HL-60 (cell line): ENCODE data around the gene PCCA.

Source experiments
- DNase-seq, 2 experiments: peaks; one replicate each; pipeline ENCODE4 v3.0.0-alpha.2; 2010 to 2020; ENCODE audit warnings: low read depth in 1 of 2, low spot score in 1 of 2
- H3K27ac ChIP-seq: fragments of 250-450 bp; sonication (Bioruptor Pico); replicated peaks from 2 replicates; pipeline ENCODE4 v1.5.1; 2020; ENCODE audit warnings: mild to moderate bottlenecking, moderate library complexity
- H3K27me3 ChIP-seq: fragments of 250-450 bp; sonication (Bioruptor Pico); 2 replicates; pipeline ENCODE4 v1.5.1; 2021; ENCODE audit warnings: mild to moderate bottlenecking, moderate library complexity; ENCODE audit not compliant: insufficient read depth, poor library complexity, severe bottlenecking
- H3K4me3 ChIP-seq: replicated peaks from 2 replicates; pipeline ENCODE4 v1.5.1; 2011; ENCODE audit warnings: mild to moderate bottlenecking, control low read depth, low read length; ENCODE audit not compliant: insufficient read depth
- GABPA ChIP-seq: IDR thresholded peaks from 2 replicates; pipeline ENCODE4 v1.6.1; 2012; ENCODE audit warnings: low read depth
- POLR2AphosphoS5 ChIP-seq: IDR thresholded peaks from 2 replicates; pipeline ENCODE4 v1.6.1; 2012; ENCODE audit warnings: low read depth
- SPI1 ChIP-seq: IDR thresholded peaks from 2 replicates; pipeline ENCODE4 v1.6.1; 2012; ENCODE audit warnings: low read depth, mild to moderate bottlenecking, borderline replicate concordance
- TF ChIP-seq, protein P1 (sequence below): IDR thresholded peaks from 2 replicates; pipeline ENCODE4 v1.6.1; 2012; ENCODE audit warnings: low read depth; ENCODE audit not compliant: insufficient replicate concordance
- TF ChIP-seq, protein P2 (sequence below): IDR thresholded peaks from one replicate; pipeline ENCODE4 v1.5.1; 2011; ENCODE audit warnings: low read length, control low read depth, inconsistent platforms; ENCODE audit not compliant: insufficient read depth

Gene PCCA

DNA sequence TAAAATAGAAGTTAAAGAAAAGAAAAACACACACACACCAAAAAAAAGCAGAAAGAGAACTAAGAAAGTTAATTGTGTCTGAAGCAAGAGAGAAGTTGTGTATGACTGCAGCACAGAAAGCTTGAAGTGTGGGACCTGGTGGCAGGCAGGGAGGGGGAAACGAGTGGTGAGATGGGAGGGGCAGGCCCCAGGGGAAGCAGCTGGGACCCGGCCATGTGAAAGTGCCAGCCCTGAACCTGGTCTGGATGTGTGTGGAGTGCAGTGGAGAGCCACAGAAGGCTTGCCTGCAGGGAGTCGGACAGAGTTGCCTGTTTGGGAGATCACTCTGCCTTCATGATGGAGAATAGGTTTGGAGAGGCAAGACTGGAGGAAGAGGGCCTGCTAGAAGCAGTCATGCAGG lies 300.7 kb downstream of the PCCA start:
- Histone ChIP-seq H3K4me3 (no peak overlapping the region), H3K27ac (no peak overlapping the region), H3K27me3 (peaks cover 3% of the 10 kb centered on the region)
- DNase-seq: no peak
- TF ChIP-seq, protein P1, sequence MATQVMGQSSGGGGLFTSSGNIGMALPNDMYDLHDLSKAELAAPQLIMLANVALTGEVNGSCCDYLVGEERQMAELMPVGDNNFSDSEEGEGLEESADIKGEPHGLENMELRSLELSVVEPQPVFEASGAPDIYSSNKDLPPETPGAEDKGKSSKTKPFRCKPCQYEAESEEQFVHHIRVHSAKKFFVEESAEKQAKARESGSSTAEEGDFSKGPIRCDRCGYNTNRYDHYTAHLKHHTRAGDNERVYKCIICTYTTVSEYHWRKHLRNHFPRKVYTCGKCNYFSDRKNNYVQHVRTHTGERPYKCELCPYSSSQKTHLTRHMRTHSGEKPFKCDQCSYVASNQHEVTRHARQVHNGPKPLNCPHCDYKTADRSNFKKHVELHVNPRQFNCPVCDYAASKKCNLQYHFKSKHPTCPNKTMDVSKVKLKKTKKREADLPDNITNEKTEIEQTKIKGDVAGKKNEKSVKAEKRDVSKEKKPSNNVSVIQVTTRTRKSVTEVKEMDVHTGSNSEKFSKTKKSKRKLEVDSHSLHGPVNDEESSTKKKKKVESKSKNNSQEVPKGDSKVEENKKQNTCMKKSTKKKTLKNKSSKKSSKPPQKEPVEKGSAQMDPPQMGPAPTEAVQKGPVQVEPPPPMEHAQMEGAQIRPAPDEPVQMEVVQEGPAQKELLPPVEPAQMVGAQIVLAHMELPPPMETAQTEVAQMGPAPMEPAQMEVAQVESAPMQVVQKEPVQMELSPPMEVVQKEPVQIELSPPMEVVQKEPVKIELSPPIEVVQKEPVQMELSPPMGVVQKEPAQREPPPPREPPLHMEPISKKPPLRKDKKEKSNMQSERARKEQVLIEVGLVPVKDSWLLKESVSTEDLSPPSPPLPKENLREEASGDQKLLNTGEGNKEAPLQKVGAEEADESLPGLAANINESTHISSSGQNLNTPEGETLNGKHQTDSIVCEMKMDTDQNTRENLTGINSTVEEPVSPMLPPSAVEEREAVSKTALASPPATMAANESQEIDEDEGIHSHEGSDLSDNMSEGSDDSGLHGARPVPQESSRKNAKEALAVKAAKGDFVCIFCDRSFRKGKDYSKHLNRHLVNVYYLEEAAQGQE: no peak
- TF ChIP-seq POLR2AphosphoS5 (no peak), SPI1 (no peak), GABPA (no peak)
- TF ChIP-seq, protein P2, sequence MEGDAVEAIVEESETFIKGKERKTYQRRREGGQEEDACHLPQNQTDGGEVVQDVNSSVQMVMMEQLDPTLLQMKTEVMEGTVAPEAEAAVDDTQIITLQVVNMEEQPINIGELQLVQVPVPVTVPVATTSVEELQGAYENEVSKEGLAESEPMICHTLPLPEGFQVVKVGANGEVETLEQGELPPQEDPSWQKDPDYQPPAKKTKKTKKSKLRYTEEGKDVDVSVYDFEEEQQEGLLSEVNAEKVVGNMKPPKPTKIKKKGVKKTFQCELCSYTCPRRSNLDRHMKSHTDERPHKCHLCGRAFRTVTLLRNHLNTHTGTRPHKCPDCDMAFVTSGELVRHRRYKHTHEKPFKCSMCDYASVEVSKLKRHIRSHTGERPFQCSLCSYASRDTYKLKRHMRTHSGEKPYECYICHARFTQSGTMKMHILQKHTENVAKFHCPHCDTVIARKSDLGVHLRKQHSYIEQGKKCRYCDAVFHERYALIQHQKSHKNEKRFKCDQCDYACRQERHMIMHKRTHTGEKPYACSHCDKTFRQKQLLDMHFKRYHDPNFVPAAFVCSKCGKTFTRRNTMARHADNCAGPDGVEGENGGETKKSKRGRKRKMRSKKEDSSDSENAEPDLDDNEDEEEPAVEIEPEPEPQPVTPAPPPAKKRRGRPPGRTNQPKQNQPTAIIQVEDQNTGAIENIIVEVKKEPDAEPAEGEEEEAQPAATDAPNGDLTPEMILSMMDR: no peak

DNA sequence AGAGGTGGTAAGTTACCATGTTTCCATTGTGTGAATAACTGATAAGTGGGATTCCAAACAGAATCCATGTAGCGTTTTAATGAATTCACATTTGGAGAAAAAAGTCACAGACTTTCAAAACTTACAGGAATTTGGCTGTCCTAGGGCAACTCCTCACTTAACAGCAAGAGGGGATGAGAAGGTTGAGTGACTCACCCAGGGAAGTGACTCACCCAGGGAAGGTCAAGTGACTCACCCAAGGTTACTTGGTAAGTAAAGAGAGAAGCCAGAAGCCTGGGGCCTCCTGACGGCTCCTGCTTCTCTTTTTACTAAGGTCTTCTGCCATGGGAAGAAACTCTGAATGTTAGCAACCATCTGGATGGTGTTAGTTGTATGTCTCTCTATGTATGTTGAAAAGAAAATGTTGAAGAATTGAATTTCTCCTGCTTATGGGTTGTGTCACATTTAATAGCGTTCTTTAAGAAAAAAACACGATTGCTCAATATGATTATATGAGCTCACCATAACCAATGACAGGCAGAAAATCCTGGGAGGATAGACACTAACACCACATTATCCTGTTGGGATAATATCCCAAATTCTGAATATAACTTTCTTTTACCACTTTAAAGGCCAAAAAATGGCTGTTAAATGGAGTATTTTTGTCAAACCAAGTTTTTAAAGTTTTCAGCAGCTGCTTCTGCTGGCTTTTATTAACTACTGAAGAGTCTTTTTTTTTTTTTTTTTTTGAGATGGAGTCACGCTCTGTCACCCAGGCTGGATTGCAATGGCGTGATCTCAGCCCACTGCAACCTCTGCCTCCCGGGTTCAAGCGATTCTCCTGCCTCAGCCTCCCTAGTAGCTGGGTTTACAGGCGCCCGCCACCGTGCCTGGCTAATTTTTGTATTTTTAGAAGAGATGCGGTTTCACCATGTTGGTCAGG lies 304.1 kb downstream of the PCCA start:
- no peak overlapping the region for H3K27ac ChIP-seq
- DNase-seq: peak; percentile 84 to 86
- TF ChIP-seq, protein P2: no peak
- TF ChIP-seq SPI1 (no peak), GABPA (no peak), POLR2AphosphoS5 (no peak)
- TF ChIP-seq, protein P1: no peak
- no peak overlapping the region for H3K4me3 ChIP-seq
- H3K27me3 ChIP-seq: peaks cover 3% of the 10 kb centered on the region

DNA sequence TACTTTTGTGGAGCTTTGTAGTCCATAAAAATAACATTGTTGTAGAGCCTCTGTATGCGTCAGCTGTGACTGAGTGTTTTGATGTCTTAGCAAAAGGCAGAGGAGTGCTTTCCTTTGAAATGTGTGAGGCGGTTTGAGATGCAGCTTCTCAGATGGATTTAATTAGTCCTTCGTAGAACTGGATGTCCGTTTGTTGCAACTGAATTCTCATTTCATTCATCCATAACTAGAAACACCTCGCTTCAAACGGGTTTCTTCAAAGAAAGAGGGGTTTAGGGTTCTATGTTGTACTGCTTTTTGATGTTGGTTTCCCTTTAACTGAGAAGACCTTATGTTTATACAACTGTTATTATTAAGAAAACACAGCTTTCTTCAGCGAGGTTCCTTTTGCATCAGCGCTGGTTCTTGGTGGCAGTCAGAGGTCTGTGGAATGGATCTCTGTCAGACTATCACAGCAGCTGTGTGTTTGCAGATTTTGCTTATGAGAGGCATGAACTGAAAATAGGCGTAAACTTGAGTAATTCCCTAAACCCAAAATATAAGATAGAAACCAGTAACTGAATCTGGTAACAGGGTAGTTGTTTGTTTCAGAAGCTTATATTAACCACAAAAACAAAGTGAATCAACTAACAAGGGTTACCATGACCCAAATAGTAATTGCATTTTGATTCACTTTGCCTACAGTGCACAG lies 305.3 kb downstream of the PCCA start:
- H3K4me3 ChIP-seq: no peak overlapping the region
- H3K27ac ChIP-seq: no peak overlapping the region
- peaks cover 3% of the 10 kb centered on the region for H3K27me3 ChIP-seq
- TF ChIP-seq, protein P1: no peak
- TF ChIP-seq POLR2AphosphoS5 (no peak), GABPA (no peak)
- TF ChIP-seq, protein P2: no peak
- no peak for DNase-seq
